ENCODE measurements around the gene ZBTB16. TPM values are rescaled to one million over a fixed set of nuclear protein-coding genes. Genes with fewer than 3 reads are reported as not detected.

The ZBTB16 gene
- polyA plus RNA-seq, 1 donor from 2014 or later = 0.45 TPM

- Histone ChIP-seq H3K9ac (ENCODE audit: low read length) (no peak overlapping the region), H3K9me2 (ENCODE audit: insufficient read depth, low read length) (no peaks in the 10 kb centered on the region), H4K20me1 (ENCODE audit: insufficient read depth) (no peaks in the 10 kb centered on the region), H3K36me3 (ENCODE audit: insufficient read depth, low read length) (no peaks in the 10 kb centered on the region), H2AFZ (ENCODE audit: low read depth, low read length) (no peak overlapping the region), H3K79me2 (replicated peaks; ENCODE audit: insufficient read depth, low read length) (peaks cover 2% of the 10 kb centered on the region), H3F3A (ENCODE audit: insufficient read depth, low read length, poor library complexity, severe bottlenecking) (no peaks in the 10 kb centered on the region), H3K4me3 (ENCODE audit: low read length) (no peak overlapping the region), H3K27me3 (ENCODE audit: insufficient read depth, low read depth, low read length) (no peaks in the 10 kb centered on the region), H3K4me2 (ENCODE audit: low read length) (no peak overlapping the region), H3K27ac (ENCODE audit: low read length) (no peak overlapping the region), H3K9me3 (ENCODE audit: low read length) (no peaks in the 10 kb centered on the region)
- no peak for TF ChIP-seq EP300 (conservative IDR thresholded peaks at IDR 0.05; ENCODE audit: poor library complexity, severe bottlenecking)
- no peak for TF ChIP-seq EZH2 (IDR thresholded peaks at IDR 0.05; ENCODE audit: borderline replicate concordance, insufficient read depth, low read length, poor library complexity, severe bottlenecking)
- no peak for TF ChIP-seq CTCF (IDR thresholded peaks at IDR 0.05; ENCODE audit: poor library complexity, severe bottlenecking)
- no peak for TF ChIP-seq TAF1 (IDR thresholded peaks at IDR 0.05; ENCODE audit: low read depth)
- no peak for TF ChIP-seq RAD21 (conservative IDR thresholded peaks at IDR 0.05)
- TF ChIP-seq POLR2AphosphoS5 (IDR thresholded peaks at IDR 0.05) = no peak
- TF ChIP-seq SMC3 (conservative IDR thresholded peaks at IDR 0.05; ENCODE audit: poor library complexity) = no peak
- no peak for TF ChIP-seq REST (IDR thresholded peaks at IDR 0.05; ENCODE audit: borderline replicate concordance)
- no peak for TF ChIP-seq MXI1 (conservative IDR thresholded peaks at IDR 0.05; ENCODE audit: poor library complexity, severe bottlenecking)
Measured at GRCh38 chr11:114154271-114155047, 94.9 kb downstream of the ZBTB16 start.

DNA sequence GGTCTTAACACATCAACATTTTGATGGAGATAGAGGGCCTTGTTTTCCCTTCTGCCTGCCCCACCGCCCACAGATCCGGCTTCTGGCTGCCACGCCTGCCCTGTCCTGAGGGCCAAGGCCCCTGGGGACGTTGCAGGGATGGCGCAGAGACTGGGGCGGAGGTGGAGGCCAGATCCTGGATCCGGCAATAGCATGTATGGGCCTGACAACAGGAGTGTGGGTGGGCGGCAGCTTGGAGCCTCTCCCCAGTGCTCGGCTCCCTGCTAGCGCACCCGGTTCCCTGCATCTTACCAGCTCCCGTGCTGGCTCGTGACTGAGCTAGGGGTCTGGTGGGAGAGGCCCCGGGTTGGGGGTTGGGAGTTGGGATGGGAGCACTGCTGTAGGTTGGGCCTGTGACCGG, 95.6 kb downstream of the ZBTB16 start:
- H3K9ac ChIP-seq (ENCODE audit: low read length) = no peak overlapping the region

More for the DNA sequence above, 95.6 kb downstream of the ZBTB16 start:
- no peak overlapping the region for H3K4me2 ChIP-seq (ENCODE audit: low read length)
- no peaks in the 10 kb centered on the region for H3K9me3 ChIP-seq (ENCODE audit: low read length)
- no peak overlapping the region for H3K27ac ChIP-seq (ENCODE audit: low read length)
- TF ChIP-seq POLR2AphosphoS5 (IDR thresholded peaks at IDR 0.05) (no peak), TAF1 (IDR thresholded peaks at IDR 0.05; ENCODE audit: low read depth) (no peak), REST (IDR thresholded peaks at IDR 0.05; ENCODE audit: borderline replicate concordance) (no peak), EP300 (conservative IDR thresholded peaks at IDR 0.05; ENCODE audit: poor library complexity, severe bottlenecking) (no peak), SMC3 (conservative IDR thresholded peaks at IDR 0.05; ENCODE audit: poor library complexity) (no peak), RAD21 (conservative IDR thresholded peaks at IDR 0.05) (no peak), MXI1 (conservative IDR thresholded peaks at IDR 0.05; ENCODE audit: poor library complexity, severe bottlenecking) (no peak), CTCF (IDR thresholded peaks at IDR 0.05; ENCODE audit: poor library complexity, severe bottlenecking) (no peak), EZH2 (IDR thresholded peaks at IDR 0.05; ENCODE audit: borderline replicate concordance, insufficient read depth, low read length, poor library complexity, severe bottlenecking) (no peak)
- no peaks in the 10 kb centered on the region for H3F3A ChIP-seq (ENCODE audit: insufficient read depth, low read length, poor library complexity, severe bottlenecking)
- no peak overlapping the region for H2AFZ ChIP-seq (ENCODE audit: low read depth, low read length)
- H3K27me3 ChIP-seq (ENCODE audit: insufficient read depth, low read depth, low read length) = no peaks in the 10 kb centered on the region
- H3K36me3 ChIP-seq (ENCODE audit: insufficient read depth, low read length) = no peaks in the 10 kb centered on the region
- no peak overlapping the region for H3K4me3 ChIP-seq (ENCODE audit: low read length)
- H4K20me1 ChIP-seq (ENCODE audit: insufficient read depth) = no peaks in the 10 kb centered on the region
- H3K79me2 ChIP-seq (replicated peaks; ENCODE audit: insufficient read depth, low read length) = peaks cover 2% of the 10 kb centered on the region
- H3K9me2 ChIP-seq (ENCODE audit: insufficient read depth, low read length) = no peaks in the 10 kb centered on the region
